Measurements from ENCODE around the gene NT5C1B. TPM values are rescaled to one million over a fixed set of nuclear protein-coding genes. Genes with fewer than 3 reads are reported as not detected.

NT5C1B gene
- total and polyA plus RNA-seq, 4 donors = 0.02 to 0.63 TPM; not detected in 2

GRCh38 chr2:18630101-18630500 lies 40.7 kb upstream of the NT5C1B start (continued):
- TF ChIP-seq, protein P1, sequence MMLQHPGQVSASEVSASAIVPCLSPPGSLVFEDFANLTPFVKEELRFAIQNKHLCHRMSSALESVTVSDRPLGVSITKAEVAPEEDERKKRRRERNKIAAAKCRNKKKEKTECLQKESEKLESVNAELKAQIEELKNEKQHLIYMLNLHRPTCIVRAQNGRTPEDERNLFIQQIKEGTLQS (IDR thresholded peaks at IDR 0.05) = no peak
- no peak for TF ChIP-seq SP1 (IDR thresholded peaks at IDR 0.05)
- TF ChIP-seq FOXA1 (IDR thresholded peaks at IDR 0.05) = no peak
- TF ChIP-seq YY1 (IDR thresholded peaks at IDR 0.05) = no peak
- TF ChIP-seq RAD21 (IDR thresholded peaks at IDR 0.05) = no peak
- TF ChIP-seq, protein P2, sequence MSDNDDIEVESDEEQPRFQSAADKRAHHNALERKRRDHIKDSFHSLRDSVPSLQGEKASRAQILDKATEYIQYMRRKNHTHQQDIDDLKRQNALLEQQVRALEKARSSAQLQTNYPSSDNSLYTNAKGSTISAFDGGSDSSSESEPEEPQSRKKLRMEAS (IDR thresholded peaks at IDR 0.05) = no peak
- no peak for TF ChIP-seq JUND (IDR thresholded peaks at IDR 0.05)
- TF ChIP-seq GABPA (IDR thresholded peaks at IDR 0.05 in 1 of 2, conservative IDR thresholded peaks at IDR 0.05 in 1 of 2) = no peak
- TF ChIP-seq HNF4G (IDR thresholded peaks at IDR 0.05) = no peak
- no peak for TF ChIP-seq RXRA (IDR thresholded peaks at IDR 0.05)
- no peak for TF ChIP-seq EGR1 (IDR thresholded peaks at IDR 0.05; ENCODE audit: low read depth in 2 of 2)
- no peak for TF ChIP-seq FOXA2 (IDR thresholded peaks at IDR 0.05)

- Histone ChIP-seq H3K4me1 (ENCODE audit: control insufficient read depth in 4 of 4, insufficient read depth in 4 of 4, low read length in 3 of 4) (peaks cover 0 to 3% (median 0%) of the 10 kb centered on the region in 4 donors), H3K36me3 (ENCODE audit: control insufficient read depth in 4 of 4, insufficient read depth in 3 of 4, low read depth in 1 of 4, low read length in 3 of 4) (no peaks in the 10 kb centered on the region), H3K27me3 (ENCODE audit: control insufficient read depth in 4 of 4, insufficient read depth in 4 of 4, low read length in 3 of 4) (no peaks in the 10 kb centered on the region), H3K4me3 (ENCODE audit: low read depth in 1 of 3, low read length in 3 of 3) (no peak overlapping the region), H3K9me3 (ENCODE audit: control insufficient read depth in 4 of 4, low read length in 3 of 4) (no peaks in the 10 kb centered on the region), H3K27ac (ENCODE audit: low read depth in 1 of 2, low read length in 2 of 2) (no peak overlapping the region), H3K9ac (ENCODE audit: low read depth in 1 of 2, low read length in 2 of 2) (no peak overlapping the region)
- TF ChIP-seq YY1 (IDR thresholded peaks at IDR 0.05) (no peak), RAD21 (IDR thresholded peaks at IDR 0.05) (no peak), HNF4G (IDR thresholded peaks at IDR 0.05) (no peak), SP1 (IDR thresholded peaks at IDR 0.05) (no peak), ZBTB33 (IDR thresholded peaks at IDR 0.05) (no peak), FOXA1 (IDR thresholded peaks at IDR 0.05) (no peak), CTCF (IDR thresholded peaks at IDR 0.05; ENCODE audit: low read depth, low read length, missing input control) (no peak), JUND (IDR thresholded peaks at IDR 0.05) (no peak), RXRA (IDR thresholded peaks at IDR 0.05) (no peak)
- TF ChIP-seq, protein P1 (IDR thresholded peaks at IDR 0.05) = no peak
- 82% methylated on average over 2 of the region's 2 CpGs for WGBS
- DNase-seq (ENCODE audit: low spot score) = no peak
These were observed 37.7 kb upstream of the NT5C1B start for GRCh38 chr2:18626958-18627650.

GRCh38 chr2:18626256-18626668 lies 36.9 kb upstream of the NT5C1B start:
- Histone ChIP-seq H3K9ac (ENCODE audit: low read depth in 1 of 2, low read length in 2 of 2) (no peak overlapping the region), H3K4me1 (ENCODE audit: control insufficient read depth in 4 of 4, insufficient read depth in 4 of 4, low read length in 3 of 4) (peaks cover 1 to 6% (median 3%) of the 10 kb centered on the region in 4 donors), H3K9me3 (ENCODE audit: control insufficient read depth in 4 of 4, low read length in 3 of 4) (no peaks in the 10 kb centered on the region), H3K27me3 (ENCODE audit: control insufficient read depth in 4 of 4, insufficient read depth in 4 of 4, low read length in 3 of 4) (no peaks in the 10 kb centered on the region), H3K27ac (ENCODE audit: low read depth in 1 of 2, low read length in 2 of 2) (no peak overlapping the region), H3K36me3 (ENCODE audit: control insufficient read depth in 4 of 4, insufficient read depth in 3 of 4, low read depth in 1 of 4, low read length in 3 of 4) (no peaks in the 10 kb centered on the region), H3K4me3 (ENCODE audit: low read depth in 1 of 3, low read length in 3 of 3) (no peak overlapping the region)
- DNase-seq (ENCODE audit: low spot score) = no peak
- TF ChIP-seq FOXA1 (IDR thresholded peaks at IDR 0.05) (no peak), ZBTB33 (IDR thresholded peaks at IDR 0.05) (no peak), JUND (IDR thresholded peaks at IDR 0.05) (no peak), GABPA (IDR thresholded peaks at IDR 0.05 in 1 of 2, conservative IDR thresholded peaks at IDR 0.05 in 1 of 2) (no peak), RAD21 (IDR thresholded peaks at IDR 0.05) (no peak), NR2F2 (IDR thresholded peaks at IDR 0.05) (no peak), TAF1 (conservative IDR thresholded peaks at IDR 0.05) (no peak), FOXA2 (IDR thresholded peaks at IDR 0.05) (no peak), HNF4G (IDR thresholded peaks at IDR 0.05) (no peak), RXRA (IDR thresholded peaks at IDR 0.05) (no peak), HNF4A (conservative IDR thresholded peaks at IDR 0.05) (no peak)
- TF ChIP-seq, protein P1 (IDR thresholded peaks at IDR 0.05) = no peak
- TF ChIP-seq, protein P3, sequence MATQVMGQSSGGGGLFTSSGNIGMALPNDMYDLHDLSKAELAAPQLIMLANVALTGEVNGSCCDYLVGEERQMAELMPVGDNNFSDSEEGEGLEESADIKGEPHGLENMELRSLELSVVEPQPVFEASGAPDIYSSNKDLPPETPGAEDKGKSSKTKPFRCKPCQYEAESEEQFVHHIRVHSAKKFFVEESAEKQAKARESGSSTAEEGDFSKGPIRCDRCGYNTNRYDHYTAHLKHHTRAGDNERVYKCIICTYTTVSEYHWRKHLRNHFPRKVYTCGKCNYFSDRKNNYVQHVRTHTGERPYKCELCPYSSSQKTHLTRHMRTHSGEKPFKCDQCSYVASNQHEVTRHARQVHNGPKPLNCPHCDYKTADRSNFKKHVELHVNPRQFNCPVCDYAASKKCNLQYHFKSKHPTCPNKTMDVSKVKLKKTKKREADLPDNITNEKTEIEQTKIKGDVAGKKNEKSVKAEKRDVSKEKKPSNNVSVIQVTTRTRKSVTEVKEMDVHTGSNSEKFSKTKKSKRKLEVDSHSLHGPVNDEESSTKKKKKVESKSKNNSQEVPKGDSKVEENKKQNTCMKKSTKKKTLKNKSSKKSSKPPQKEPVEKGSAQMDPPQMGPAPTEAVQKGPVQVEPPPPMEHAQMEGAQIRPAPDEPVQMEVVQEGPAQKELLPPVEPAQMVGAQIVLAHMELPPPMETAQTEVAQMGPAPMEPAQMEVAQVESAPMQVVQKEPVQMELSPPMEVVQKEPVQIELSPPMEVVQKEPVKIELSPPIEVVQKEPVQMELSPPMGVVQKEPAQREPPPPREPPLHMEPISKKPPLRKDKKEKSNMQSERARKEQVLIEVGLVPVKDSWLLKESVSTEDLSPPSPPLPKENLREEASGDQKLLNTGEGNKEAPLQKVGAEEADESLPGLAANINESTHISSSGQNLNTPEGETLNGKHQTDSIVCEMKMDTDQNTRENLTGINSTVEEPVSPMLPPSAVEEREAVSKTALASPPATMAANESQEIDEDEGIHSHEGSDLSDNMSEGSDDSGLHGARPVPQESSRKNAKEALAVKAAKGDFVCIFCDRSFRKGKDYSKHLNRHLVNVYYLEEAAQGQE (IDR thresholded peaks at IDR 0.05) = no peak
- 82% methylated on average over 2 of the region's 2 CpGs for WGBS
